HuH-7.5 (cell line): Measurements from ENCODE around the gene PRIMA1.

Experiments used
- DNase-seq: peaks from one replicate; pipeline ENCODE4 v3.0.0; 2011; ENCODE audit warnings: low spot score

The PRIMA1 gene

DNA sequence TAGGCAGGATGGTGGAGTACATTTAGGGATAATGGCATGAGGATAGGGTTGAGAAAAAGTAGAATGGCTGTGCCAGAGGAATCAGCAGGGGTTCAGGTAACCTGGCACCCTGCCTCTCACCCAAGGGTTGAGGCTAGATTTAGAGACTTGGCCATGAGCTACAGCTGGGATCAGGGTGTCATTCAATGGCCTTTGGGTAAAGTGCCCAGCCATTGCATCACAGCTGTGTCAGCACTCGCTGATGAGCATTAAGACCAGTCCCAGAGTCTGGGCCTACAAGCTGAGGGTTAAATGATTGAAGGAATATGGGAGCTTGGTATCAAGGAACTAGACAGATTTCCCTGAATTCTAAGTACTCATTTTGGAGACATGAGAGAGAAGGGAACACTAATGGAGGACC, 113.9 kb downstream of the PRIMA1 start:
- DNase-seq, result no peak

DNA sequence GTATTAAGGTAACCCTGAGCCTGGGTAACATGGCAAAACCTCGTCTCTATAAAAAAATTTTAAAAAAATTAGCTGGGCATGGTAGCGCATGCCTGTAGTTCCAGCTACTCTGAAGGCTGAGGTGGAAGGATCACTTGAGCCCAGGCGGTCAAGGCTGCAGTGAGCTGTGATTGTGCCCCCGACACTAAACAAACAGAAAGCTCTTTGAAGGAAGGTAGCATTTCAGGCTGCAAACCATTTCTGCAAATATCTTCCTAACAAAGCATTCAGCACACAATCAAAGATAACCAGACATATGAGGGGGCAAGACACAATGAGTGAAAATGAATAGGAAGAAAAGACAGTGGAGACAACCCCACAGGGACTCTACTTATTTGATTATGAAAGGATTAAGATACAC, 118.7 kb downstream of the PRIMA1 start:
- no peak for DNase-seq
